ENCODE data around the gene EHMT2. TPM values are rescaled to one million over a fixed set of nuclear protein-coding genes. Genes with fewer than 3 reads are reported as not detected.

EHMT2 gene
- total and polyA plus RNA-seq, 2 of the 13 experiments (the other 11 are each of a cell fraction or from before 2014, with no cell fraction given): 55.2 to 69.2 TPM

GRCh38 chr6:31927242-31927862 is 29.9 kb upstream of the EHMT2 start, which contains the start of gene C2 (continued):
- TF ChIP-seq, protein P1, sequence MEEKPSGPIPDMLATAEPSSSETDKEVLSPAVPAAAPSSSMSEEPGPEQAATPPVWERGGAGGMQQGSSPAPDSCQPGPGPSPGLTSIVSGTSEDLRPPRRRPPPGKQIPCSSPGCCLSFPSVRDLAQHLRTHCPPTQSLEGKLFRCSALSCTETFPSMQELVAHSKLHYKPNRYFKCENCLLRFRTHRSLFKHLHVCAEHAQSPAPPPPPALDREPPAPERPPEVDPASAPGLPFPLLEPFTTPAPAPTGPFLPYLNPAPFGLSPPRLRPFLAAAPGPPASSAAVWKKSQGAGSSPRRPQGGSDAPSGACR (CRISPR knock-in tag; IDR thresholded peaks at IDR 0.05): peak; percentile 62; the same call in 1 of the 2 replicates
- TF ChIP-seq TARDBP (CRISPR knock-in tag; IDR thresholded peaks at IDR 0.05) (peak; percentile 99), ZBTB20 (CRISPR knock-in tag; IDR thresholded peaks at IDR 0.05; ENCODE audit: borderline replicate concordance, low read depth) (peak; percentile 98; the same call in 1 of the 2 replicates), PHF21A (CRISPR knock-in tag; IDR thresholded peaks at IDR 0.05) (peak; percentile 94), ETV5 (CRISPR knock-in tag; IDR thresholded peaks at IDR 0.05; ENCODE audit: borderline replicate concordance) (peak; percentile 85), BHLHE40 (IDR thresholded peaks at IDR 0.05; ENCODE audit: low read length) (peak; percentile 98), SKI (IDR thresholded peaks at IDR 0.05; ENCODE audit: partially characterized antibody) (peak; percentile 72), THRA (CRISPR knock-in tag; IDR thresholded peaks at IDR 0.05; ENCODE audit: borderline replicate concordance) (peak; percentile 83; the same call in 1 of the 2 replicates), ZNF33B (CRISPR knock-in tag; IDR thresholded peaks at IDR 0.05) (peak; percentile 16; the same call in 1 of the 2 replicates), SOX13 (IDR thresholded peaks at IDR 0.05) (peak; percentile 59; the same call in 1 of the 2 replicates), SOX13 (CRISPR knock-in tag; conservative IDR thresholded peaks at IDR 0.05 in 1 of 2, IDR thresholded peaks at IDR 0.05 in 1 of 2) (peak in 1 of 2 experiments; percentile 89; a peak in 2 of 4 replicates), MZF1 (CRISPR knock-in tag; IDR thresholded peaks at IDR 0.05; ENCODE audit: borderline replicate concordance) (0 out of 2 replicates have a peak, but pooled peaks have one; percentile 13), GLMP (CRISPR knock-in tag; IDR thresholded peaks at IDR 0.05; ENCODE audit: borderline replicate concordance) (no peak), KAT8 (CRISPR knock-in tag; IDR thresholded peaks at IDR 0.05) (peak; percentile 87), GZF1 (CRISPR knock-in tag; IDR thresholded peaks at IDR 0.05) (no peak), SIN3A (IDR thresholded peaks at IDR 0.05; ENCODE audit: borderline replicate concordance, low read depth, low read length) (no peak), MAFF (IDR thresholded peaks at IDR 0.05; ENCODE audit: low read depth, low read length) (no peak), ZNF543 (CRISPR knock-in tag; IDR thresholded peaks at IDR 0.05) (no peak), ATF2 (CRISPR knock-in tag; IDR thresholded peaks at IDR 0.05) (peak; percentile 81)
- TF ChIP-seq, protein P2, sequence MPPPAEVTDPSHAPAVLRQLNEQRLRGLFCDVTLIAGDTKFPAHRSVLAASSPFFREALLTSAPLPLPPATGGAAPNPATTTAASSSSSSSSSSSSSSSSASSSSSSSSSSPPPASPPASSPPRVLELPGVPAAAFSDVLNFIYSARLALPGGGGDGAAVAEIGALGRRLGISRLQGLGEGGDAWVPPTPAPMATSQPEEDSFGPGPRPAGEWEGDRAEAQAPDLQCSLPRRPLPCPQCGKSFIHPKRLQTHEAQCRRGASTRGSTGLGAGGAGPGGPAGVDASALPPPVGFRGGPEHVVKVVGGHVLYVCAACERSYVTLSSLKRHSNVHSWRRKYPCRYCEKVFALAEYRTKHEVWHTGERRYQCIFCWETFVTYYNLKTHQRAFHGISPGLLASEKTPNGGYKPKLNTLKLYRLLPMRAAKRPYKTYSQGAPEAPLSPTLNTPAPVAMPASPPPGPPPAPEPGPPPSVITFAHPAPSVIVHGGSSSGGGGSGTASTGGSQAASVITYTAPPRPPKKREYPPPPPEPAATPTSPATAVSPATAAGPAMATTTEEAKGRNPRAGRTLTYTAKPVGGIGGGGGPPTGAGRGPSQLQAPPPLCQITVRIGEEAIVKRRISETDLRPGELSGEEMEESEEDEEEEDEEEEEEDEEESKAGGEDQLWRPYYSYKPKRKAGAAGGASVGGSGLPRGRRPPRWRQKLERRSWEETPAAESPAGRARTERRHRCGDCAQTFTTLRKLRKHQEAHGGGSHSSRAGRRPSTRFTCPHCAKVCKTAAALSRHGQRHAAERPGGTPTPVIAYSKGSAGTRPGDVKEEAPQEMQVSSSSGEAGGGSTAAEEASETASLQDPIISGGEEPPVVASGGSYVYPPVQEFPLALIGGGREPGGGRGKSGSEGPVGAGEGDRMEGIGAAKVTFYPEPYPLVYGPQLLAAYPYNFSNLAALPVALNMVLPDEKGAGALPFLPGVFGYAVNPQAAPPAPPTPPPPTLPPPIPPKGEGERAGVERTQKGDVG (CRISPR knock-in tag; IDR thresholded peaks at IDR 0.05; ENCODE audit: borderline replicate concordance): peak; percentile 72; the same call in 1 of the 2 replicates

Data from HepG2 (cell line).